Neural cell (in vitro differentiated cells): ENCODE measurements around the gene GNAQ. TPM values are rescaled to one million over a fixed set of nuclear protein-coding genes. Genes with fewer than 3 reads are reported as not detected.

Source experiments
- H2AFZ ChIP-seq: fragments of 200-600, 300-800 bp; sonication (generic), shearing (Covaris generic); 2 replicates; pipeline ENCODE4 v1.6.0; 2014; ENCODE audit warnings: low read depth, mild to moderate bottlenecking, antibody characterized with exemption, low read length, moderate library complexity
- H3F3A ChIP-seq: fragments of 200-600 bp; shearing (Covaris generic); 2 replicates; pipeline ENCODE4 v1.6.1; 2016; ENCODE audit warnings: mild to moderate bottlenecking, moderate library complexity, mixed read lengths, antibody characterized with exemption, low read length; ENCODE audit not compliant: insufficient read depth, poor library complexity, severe bottlenecking
- H3K27ac ChIP-seq: fragments of 200-600, 300-800 bp; sonication (generic), shearing (Covaris generic); 2 replicates; pipeline ENCODE4 v1.5.1; 2014; ENCODE audit warnings: mild to moderate bottlenecking, low read length, moderate library complexity
- H3K27me3 ChIP-seq: fragments of 300-800, 200-600 bp; sonication (generic), shearing (Covaris generic); 2 replicates; pipeline ENCODE4 v1.6.0; 2014; ENCODE audit warnings: mild to moderate bottlenecking, low read depth, low read length, moderate library complexity; ENCODE audit not compliant: insufficient read depth
- H3K36me3 ChIP-seq: fragments of 300-800, 200-600 bp; sonication (generic), shearing (Covaris generic); 2 replicates; pipeline ENCODE4 v1.5.1; 2014; ENCODE audit warnings: mild to moderate bottlenecking, antibody characterized with exemption, low read length, moderate library complexity; ENCODE audit not compliant: insufficient read depth
- H3K4me2 ChIP-seq: fragments of 300-800, 200-600 bp; sonication (generic), shearing (Covaris generic); 2 replicates; pipeline ENCODE4 v1.6.0; 2014; ENCODE audit warnings: mild to moderate bottlenecking, low read length
- H3K4me3 ChIP-seq: fragments of 300-800, 200-600 bp; sonication (generic), shearing (Covaris generic); 2 replicates; pipeline ENCODE4 v1.5.1; 2014; ENCODE audit warnings: mild to moderate bottlenecking, low read length, moderate library complexity
- H3K79me2 ChIP-seq: fragments of 200-600 bp; shearing (Covaris generic); replicated peaks from 2 replicates; pipeline ENCODE4 v1.6.0; 2014; ENCODE audit warnings: mild to moderate bottlenecking, low read length, moderate library complexity; ENCODE audit not compliant: insufficient read depth
- H3K9ac ChIP-seq: fragments of 300-800, 200-600 bp; sonication (generic), shearing (Covaris generic); 2 replicates; pipeline ENCODE4 v1.6.1; 2016; ENCODE audit warnings: mild to moderate bottlenecking, low read length, mixed read lengths
- H3K9me2 ChIP-seq: fragments of 200-600 bp; shearing (Covaris generic); 2 replicates; pipeline ENCODE4 v1.6.1; 2016; ENCODE audit warnings: mild to moderate bottlenecking, low read length, mixed read lengths; ENCODE audit not compliant: insufficient read depth
- H3K9me3 ChIP-seq: fragments of 200-600, 300-800 bp; sonication (generic), shearing (Covaris generic); 2 replicates; pipeline ENCODE4 v1.6.1; 2016; ENCODE audit warnings: mild to moderate bottlenecking, mixed run types, low read length, moderate library complexity, mixed read lengths
- H4K20me1 ChIP-seq: fragments of 200-600 bp; shearing (Covaris generic); 2 replicates; pipeline ENCODE4 v1.6.1; 2016; ENCODE audit warnings: mild to moderate bottlenecking, mixed run types; ENCODE audit not compliant: insufficient read depth
- CTCF ChIP-seq: fragments of 450-650 bp; IDR thresholded peaks from 2 replicates; pipeline ENCODE4 v1.5.1; 2014; ENCODE audit warnings: antibody characterized with exemption, mild to moderate bottlenecking, moderate library complexity; ENCODE audit not compliant: poor library complexity, severe bottlenecking
- EP300 ChIP-seq: fragments of 450-650 bp; conservative IDR thresholded peaks from 2 replicates; pipeline ENCODE4 v1.6.1; 2014; ENCODE audit warnings: antibody characterized with exemption, mild to moderate bottlenecking, moderate library complexity; ENCODE audit not compliant: poor library complexity, severe bottlenecking
- EZH2 ChIP-seq: fragments of 200-600, 300-800 bp; shearing (Covaris generic), sonication (generic); IDR thresholded peaks from 2 replicates; pipeline ENCODE4 v1.6.1; 2014; ENCODE audit warnings: antibody characterized with exemption, low read length, borderline replicate concordance, mild to moderate bottlenecking; ENCODE audit not compliant: insufficient read depth, poor library complexity, severe bottlenecking
- MXI1 ChIP-seq: fragments of 450-650 bp; conservative IDR thresholded peaks from 2 replicates; pipeline ENCODE4 v1.6.1; 2014; ENCODE audit warnings: antibody characterized with exemption, mild to moderate bottlenecking; ENCODE audit not compliant: poor library complexity, severe bottlenecking
- POLR2AphosphoS5 ChIP-seq: IDR thresholded peaks from 2 replicates; pipeline ENCODE4 v1.6.1; 2012
- RAD21 ChIP-seq: fragments of 450-650 bp; conservative IDR thresholded peaks from 2 replicates; pipeline ENCODE4 v1.6.1; 2014; ENCODE audit warnings: antibody characterized with exemption, mild to moderate bottlenecking, moderate library complexity
- REST ChIP-seq: IDR thresholded peaks from 2 replicates; pipeline ENCODE4 v1.6.1; 2012; ENCODE audit warnings: borderline replicate concordance
- SMC3 ChIP-seq: fragments of 450-650 bp; conservative IDR thresholded peaks from 2 replicates; pipeline ENCODE4 v1.6.1; 2014; ENCODE audit warnings: antibody characterized with exemption, mild to moderate bottlenecking, moderate library complexity; ENCODE audit not compliant: poor library complexity
- TAF1 ChIP-seq: IDR thresholded peaks from 2 replicates; pipeline ENCODE4 v1.6.1; 2012; ENCODE audit warnings: low read depth
- polyA plus RNA-seq: library from polyadenylated mRNA; depleted of rRNA; stranded (reverse); fragments of >200 nt; gene quantifications from 2 replicates; pipeline ENCODE4 v1.2.3, GENCODE V29; 2014

GNAQ gene
- polyA plus RNA-seq, 1 donor from 2014 or later, result 86.7 TPM

DNA sequence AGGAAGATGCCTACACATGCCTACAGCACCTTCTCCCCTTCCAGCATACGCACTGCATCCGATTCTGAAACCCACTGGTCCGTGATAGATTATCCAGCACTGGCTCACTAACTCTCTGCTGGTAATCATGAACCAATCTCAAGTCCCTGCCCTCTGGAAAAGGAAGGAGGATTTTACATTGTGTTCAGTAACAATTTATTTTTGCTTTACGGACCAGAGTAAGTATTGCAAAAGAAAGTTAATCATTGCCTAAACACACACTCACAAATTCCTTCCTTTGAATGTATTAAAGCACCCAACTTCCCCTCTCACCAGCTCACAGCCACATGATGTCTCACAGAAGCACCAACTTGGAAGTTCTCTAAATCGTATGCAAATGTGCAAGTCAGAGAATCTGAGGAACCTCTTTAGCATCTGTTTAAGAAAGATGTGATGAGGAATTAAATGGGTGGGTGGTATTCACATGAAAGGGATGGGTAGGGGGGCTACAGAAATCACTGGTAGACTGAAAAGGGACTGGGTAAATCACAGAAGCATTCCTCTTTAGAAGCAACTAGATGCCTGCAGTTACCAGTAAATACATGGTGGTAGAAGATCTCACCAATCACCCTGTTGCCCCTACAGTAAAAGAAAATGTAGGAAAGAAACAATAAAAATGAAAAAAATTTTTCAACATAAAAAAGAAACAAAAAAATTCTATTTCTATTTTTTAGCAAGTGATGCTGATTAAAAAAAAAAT lies 8.4 kb downstream of the GNAQ start:
- Histone ChIP-seq H3K9me2 (no peaks in the 10 kb centered on the region), H3K9me3 (no peaks in the 10 kb centered on the region), H3K4me3 (no peak overlapping the region), H3K36me3 (no peaks in the 10 kb centered on the region), H3K9ac (no peak overlapping the region), H3K27me3 (no peaks in the 10 kb centered on the region), H2AFZ (no peak overlapping the region), H3K4me2 (no peak overlapping the region), H3K79me2 (peaks cover 98% of the 10 kb centered on the region), H3K27ac (no peak overlapping the region), H3F3A (no peaks in the 10 kb centered on the region), H4K20me1 (peaks cover 14% of the 10 kb centered on the region)
- TF ChIP-seq REST (no peak), MXI1 (no peak), TAF1 (no peak), CTCF (no peak), EP300 (no peak)

DNA sequence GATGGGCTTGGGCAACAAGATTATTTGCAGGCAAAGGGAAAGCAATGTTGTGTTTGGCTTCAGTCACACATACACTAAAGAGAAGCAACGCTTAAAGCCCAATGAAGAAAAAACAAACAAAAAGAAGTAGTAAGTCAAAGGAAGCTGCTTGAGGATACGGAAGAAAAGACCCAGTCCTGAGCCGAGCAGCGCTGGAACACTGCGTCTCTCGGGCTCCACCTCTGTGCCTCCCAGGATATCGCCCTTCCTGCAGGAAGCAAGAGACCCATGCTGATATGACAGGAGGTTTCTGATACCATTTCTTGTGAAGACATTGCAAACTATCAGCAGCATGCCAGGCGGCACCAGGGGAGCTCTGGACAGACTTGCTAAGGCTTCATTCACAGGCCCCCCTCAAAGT lies 9.9 kb downstream of the GNAQ start:
- peaks cover 8% of the 10 kb centered on the region for H4K20me1 ChIP-seq

DNA sequence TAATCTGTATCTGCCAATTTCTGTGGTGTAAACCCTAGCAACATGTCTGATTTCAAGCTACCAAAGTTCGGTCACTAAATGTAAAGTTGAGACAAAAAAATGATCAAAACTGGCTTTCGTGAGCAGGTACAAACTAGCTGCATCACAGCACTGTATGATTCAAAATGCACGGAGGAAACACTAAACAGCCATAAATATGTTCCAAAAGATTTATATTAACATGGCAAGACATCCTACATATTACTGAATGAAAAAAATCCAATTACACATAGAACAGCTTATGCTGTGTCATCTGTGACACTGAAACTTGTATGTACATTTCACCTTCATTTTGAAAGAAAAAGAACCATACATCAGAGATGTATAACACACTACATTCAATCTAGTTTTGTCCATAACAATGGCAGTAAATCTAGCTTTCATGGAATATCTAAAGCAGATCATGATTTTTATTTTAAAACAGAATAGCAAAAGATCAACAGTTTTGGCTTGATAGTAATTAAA lies 14.4 kb downstream of the GNAQ start:
- Histone ChIP-seq H3F3A (no peaks in the 10 kb centered on the region), H4K20me1 (peaks cover 4% of the 10 kb centered on the region), H3K9ac (no peak overlapping the region), H3K27me3 (no peaks in the 10 kb centered on the region), H3K4me2 (no peak overlapping the region), H2AFZ (no peak overlapping the region), H3K9me3 (no peaks in the 10 kb centered on the region), H3K9me2 (no peaks in the 10 kb centered on the region), H3K27ac (no peak overlapping the region), H3K36me3 (no peaks in the 10 kb centered on the region), H3K4me3 (no peak overlapping the region), H3K79me2 (peaks cover 89% of the 10 kb centered on the region)
- no peak for TF ChIP-seq TAF1
- TF ChIP-seq EZH2, result no peak
- no peak for TF ChIP-seq MXI1
- TF ChIP-seq EP300, result no peak
- no peak for TF ChIP-seq RAD21
- TF ChIP-seq CTCF, result no peak
- TF ChIP-seq SMC3, result no peak
- TF ChIP-seq POLR2AphosphoS5, result no peak
- TF ChIP-seq REST, result no peak

More for the DNA sequence above, 9.9 kb downstream of the GNAQ start:
- Histone ChIP-seq H3K79me2 (peaks cover 98% of the 10 kb centered on the region), H3K27ac (no peak overlapping the region), H3K9me2 (no peaks in the 10 kb centered on the region), H3K4me3 (no peak overlapping the region), H2AFZ (no peak overlapping the region), H3F3A (no peaks in the 10 kb centered on the region), H3K27me3 (no peaks in the 10 kb centered on the region), H3K4me2 (no peak overlapping the region), H3K9me3 (no peaks in the 10 kb centered on the region), H3K9ac (no peak overlapping the region), H3K36me3 (no peaks in the 10 kb centered on the region)
- TF ChIP-seq EZH2, result no peak
